HG03039 (cell line): ENCODE results near the gene EHBP1.

Experiments
- ATAC-seq: cut with Tn5 transposase; IDR thresholded peaks from one replicate; pipeline ENCODE4 v1.9.1; 2021; ENCODE audit warnings: mild to moderate bottlenecking, moderate library complexity; ENCODE audit not compliant: unreplicated experiment

EHBP1 gene

DNA sequence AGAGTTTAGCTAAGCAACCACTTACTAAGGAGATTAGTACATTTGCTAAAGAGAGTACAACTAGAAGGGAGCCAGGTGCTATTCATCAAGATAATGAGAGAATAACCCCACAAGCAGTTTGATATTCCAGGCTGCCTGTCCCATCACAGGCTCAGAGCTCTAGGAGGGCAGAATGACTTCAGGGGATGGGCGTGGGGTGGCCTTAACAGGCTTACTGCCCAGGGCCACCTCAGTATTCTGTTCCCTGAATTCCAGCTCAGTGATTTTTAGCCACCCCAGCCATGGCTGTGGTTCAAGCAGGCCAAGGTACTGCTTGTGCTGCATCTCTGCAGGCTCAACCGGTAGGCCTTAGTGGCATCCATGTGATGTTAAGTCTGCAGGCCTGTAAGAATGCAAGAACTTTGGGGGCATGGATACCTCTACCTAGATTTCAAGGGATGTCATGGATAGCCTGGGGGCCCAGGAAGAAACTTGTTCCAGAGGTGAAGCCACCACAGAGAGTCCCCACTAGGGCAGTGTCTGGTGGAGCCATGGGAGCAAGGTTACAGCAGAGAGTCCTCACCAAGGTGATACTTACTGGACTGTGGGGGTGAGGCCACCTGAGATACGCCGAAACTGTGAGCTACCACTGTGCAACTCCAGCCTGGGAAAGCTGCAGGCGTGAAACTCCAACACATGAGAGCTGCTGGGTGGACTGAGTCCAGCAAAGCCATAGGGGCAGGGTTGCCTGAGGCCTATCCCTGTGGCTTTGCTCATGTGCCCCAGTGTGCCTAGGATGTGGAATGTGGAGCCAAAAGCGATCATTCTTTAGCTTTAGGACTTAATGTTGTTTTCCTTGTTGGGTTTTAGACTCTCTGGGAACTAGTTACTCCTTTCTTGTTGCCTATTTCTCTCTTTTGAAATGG lies 107.7 kb downstream of the EHBP1 start:
- ATAC-seq: no peak

DNA sequence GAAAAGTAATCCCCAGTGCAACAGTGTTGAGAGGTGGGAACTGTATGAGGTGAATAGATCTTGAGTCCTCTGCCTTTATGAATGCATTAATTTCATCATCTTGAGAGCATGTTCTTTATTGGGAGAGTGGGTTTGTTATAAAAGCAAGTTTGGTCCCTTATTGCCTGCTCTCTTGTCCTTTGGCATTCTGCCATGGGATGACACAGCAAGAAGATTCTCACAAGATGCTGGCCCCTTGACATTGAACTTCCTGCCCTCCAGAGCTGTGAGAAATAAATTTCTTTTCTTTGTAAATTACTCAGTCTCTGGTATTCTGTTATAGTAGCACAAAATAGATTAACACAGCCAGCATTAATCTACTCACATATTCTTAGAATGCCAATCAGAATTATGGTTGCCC lies 108.6 kb downstream of the EHBP1 start:
- no peak for ATAC-seq

DNA sequence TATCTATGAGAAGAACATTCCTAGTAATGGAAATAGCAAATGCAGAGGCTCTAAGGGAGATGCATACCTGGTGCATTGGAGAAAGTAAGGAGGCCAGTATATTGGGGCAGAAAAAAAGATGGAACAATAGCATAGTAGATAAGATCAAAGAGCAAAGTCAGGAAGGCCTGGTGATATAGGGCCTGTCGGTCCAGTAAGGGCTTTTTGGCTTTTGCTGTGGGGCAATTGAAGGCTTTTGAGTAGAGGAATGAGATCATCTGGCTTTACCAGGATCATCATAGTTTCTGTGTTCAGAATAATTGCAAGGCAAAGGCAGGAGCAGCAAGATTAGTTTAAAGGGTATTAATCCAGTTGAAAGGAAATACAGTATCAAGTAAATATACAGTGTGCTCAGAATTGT lies 111.8 kb downstream of the EHBP1 start:
- ATAC-seq: no peak

DNA sequence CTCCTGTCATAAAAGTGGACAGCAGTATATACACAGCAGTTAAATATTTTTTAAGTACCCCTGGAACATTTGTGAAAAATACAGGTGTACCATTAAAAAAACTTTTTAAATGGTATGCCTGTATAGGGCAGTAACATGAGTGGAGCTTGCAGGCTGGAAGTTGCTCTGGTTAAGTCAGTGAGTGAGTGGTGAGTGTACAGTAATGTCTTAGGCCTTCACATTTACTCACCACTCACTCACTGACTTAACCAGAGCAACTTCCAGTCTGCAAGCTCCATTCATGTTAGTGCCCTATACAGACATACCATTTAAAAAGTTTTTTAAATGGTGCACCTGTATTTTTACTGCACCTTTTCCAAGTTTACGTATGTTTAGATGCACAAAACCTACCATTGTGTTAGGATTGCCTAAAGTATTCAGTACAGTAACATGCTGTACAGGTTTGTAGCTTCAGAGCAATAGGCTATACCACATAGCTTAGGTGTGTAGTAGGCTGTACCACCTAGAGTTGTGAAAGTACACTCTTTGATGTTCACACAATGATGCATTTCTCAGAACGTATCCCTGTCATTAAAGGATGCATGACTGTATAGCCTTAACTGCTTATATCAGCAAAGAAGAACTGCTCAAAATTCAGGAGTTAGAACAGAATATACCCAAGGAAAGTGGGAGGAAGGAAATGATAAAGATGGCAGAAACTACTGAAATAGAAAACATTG lies 112.6 kb downstream of the EHBP1 start:
- ATAC-seq: no peak

DNA sequence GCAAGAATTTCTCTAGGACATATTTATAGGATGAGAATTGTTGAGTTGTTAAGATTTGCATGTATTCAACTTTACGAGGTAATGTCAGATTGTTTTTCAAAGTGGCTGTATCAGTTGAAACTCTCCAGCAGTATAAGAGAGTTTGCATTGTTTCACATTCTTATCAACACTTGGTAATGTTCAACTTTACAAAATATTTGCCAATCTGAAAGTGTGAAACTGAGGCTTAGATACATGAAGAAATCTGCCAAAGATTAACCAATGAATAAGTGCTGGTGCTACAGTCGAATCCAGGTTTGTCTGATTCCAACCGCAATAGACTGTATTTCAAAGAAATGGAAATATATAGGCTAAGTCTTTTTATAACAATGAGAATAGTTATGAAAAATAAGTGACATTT lies 117.0 kb downstream of the EHBP1 start:
- ATAC-seq: no peak

DNA sequence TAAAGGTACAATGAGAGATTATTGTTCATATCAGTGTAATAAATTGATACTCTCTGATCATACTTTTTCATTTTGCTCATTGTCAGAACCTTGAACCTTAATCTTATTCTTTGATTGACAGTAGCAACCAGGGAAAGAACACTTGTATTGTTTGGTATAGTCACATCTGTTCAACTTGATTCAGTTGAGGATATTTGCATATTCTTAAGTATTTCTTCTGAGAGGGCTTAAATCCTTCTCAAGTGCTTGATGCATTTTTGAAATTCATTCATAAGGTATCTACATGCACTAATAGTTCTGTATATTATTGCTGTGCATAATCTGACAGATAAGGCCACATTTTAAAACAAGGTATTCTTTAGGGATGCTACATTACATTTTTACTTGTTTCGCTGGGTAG lies 118.9 kb downstream of the EHBP1 start:
- no peak for ATAC-seq

DNA sequence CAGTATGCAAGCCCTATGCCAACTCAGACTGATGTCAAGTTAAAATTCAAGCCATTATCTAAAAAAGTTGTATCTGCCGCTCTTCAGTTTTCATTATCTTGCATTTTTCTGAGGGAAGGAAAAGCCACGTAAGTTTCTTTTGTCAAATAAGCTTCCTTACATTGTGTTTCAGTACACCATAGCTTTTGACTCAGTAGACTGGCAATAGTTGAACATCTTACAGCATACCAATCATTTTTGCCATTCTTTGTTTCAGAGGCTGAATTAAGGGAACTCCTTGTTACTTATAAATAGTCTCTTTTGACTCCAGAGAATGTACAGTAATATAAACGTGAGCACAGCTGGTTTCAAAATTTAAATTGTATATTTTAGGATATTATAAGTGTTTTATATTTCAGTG lies 120.6 kb downstream of the EHBP1 start:
- no peak for ATAC-seq

DNA sequence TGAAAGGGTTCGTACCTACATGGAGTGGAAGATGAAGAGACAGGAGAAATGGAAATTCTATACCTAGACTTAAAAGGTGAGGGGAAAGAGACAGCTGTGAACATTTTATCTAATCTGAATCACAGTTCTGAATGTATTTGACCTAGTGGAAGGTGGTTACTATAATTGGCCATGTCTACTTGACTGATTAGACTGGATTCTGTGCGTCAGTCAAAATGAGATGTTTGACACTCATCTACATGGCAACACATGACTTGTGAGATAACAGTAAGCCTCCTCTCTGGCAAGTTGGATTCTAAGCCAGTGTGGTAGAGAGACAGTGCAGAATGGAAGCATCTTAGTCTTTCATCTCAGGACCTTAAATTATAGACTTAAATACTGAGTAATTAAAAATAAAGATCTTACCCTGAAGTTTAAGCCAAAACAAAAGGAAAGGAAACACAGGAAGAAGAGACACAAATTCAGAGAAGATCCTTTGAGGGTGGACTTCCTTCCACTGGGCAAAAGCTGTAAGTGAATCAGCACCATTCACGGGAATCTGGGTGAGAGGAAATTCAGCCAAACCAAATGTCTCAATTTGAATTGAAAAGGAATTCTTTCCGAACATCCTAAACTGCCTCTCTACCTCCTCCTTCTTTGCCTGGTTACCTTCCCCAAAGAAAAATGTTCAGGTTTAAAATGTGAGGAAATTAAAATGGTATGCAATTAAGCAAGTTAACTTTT lies 121.6 kb downstream of the EHBP1 start:
- ATAC-seq: no peak

DNA sequence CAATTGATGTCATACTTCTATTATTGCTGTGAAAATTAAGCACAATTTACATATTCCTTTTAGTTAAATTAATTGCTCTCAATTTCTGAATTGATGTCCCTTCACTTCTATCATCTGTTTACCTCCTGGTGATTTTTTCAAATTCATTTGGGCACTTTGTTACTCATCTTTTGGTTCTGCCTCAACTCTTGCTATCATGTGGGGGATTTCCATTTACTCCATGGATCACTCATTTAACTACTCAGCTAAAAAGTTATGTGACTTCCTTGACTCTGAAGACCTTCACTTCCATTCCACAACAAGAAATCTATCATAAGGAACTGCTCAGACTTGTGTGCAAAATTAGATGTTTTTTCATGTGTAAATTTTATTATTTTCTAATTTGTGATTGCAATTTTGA lies 126.2 kb downstream of the EHBP1 start:
- ATAC-seq: no peak

DNA sequence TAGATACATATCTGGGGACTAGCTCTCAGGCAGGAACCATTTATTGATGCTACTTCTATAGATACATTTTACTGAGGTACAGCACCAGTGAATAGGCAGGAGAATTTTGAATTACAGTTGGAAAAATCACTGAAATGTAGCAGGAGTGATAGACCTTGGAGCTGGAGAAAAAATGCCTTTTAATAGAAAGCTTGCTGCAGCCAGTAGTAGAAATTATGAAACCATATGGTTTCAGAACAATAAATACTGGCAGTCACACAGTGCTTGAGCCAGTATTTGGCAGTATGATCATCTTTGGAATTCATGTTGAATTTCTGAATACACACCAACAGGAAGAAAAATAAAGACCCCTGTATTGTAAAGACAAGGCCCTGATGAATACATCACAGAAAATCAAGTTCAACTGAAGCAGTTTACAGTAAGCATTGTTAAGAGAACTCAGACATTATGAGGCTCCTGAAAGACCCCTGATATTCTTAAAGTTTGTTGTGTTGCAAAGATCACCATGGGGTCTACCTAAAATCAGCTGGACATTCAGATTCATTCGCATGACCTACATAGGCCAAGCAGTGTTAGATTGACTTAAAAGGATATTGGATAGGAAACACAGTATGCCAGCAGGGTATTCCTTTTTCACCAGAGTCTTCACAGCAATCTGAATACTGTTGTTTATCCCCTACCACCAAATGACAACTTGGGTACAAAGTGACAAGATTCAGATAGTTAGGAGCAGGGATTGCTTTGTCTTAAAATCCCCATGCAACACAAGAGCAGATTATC lies 139.0 kb downstream of the EHBP1 start:
- no peak for ATAC-seq

DNA sequence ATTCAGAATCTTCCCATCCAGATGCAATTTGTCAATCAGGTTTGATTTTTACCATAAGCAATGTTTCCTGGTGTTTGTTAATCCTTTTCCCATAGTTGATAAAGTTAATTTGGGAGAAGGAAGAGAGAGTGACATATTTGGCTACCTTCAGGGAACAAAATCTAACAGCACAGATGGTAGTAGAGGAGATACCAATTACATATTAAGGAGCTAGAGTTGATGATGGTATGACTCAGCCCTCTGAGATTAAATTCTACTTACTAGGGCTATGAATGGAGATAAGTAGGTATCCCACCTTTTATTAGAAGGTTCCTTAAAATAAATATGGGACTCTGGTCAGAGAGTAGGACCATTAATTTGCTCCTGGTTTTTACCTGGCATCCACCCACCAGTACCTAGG lies 139.7 kb downstream of the EHBP1 start:
- no peak for ATAC-seq

DNA sequence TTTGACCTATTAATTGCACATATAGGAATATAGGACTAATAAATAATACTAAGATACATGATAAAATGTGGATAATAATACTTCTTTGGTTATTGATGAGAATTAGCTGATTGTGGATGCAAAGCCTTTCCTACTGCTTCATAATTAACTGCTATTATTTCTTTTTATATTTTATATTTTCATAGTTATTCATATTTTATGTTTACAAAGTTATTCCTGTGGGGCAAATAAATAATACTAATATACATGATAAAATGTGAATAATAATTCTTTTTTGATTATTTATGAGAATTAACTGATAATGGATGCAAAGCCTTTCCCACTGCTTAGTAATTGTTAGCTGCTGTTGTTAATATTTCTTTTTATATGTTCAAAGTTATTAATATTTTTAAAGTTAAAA lies 146.7 kb downstream of the EHBP1 start:
- ATAC-seq: no peak

DNA sequence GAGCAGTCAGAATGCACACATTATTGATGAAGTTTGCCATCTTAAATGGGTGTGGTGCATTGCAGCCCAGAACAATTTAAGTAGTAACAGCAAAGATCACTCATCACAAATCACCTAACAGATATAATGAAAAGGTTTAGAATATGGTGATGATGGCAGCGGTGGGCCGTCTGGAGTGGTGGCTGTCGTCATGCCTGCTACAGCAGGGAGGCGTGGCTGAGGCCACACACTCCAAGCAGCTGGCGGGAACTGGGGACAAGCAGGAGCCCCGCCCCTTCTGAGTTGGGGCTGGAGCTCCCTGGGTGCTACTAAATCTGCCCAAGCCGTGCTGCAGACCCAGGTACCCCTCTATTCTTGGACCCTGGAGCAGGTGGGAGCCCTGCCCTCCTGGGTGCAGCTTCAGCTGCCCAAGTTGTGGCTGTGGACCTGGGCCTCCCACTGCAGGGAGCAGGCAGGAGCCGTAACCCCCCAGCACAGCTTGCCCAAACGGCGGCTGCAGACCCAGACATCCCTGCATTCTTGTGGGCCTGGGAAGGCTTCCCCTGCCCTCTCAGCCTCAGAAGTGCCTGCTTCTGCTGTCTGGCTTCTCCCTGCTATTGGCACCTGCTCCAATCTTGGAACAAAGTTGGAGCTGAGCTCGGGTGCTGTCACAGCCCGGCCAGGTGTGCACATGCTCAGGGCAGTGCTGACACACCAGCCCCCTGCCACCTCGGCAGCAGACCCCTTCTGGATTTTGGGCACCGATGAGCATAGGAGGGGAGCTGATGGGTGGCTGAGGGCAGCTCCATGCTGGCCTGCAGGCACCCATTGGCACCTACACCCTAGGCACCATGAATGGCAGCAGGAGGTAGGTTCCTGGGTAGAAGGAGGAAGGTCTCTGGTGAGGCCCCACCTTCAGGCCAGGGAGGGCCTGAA lies 149.3 kb downstream of the EHBP1 start:
- no peak for ATAC-seq

DNA sequence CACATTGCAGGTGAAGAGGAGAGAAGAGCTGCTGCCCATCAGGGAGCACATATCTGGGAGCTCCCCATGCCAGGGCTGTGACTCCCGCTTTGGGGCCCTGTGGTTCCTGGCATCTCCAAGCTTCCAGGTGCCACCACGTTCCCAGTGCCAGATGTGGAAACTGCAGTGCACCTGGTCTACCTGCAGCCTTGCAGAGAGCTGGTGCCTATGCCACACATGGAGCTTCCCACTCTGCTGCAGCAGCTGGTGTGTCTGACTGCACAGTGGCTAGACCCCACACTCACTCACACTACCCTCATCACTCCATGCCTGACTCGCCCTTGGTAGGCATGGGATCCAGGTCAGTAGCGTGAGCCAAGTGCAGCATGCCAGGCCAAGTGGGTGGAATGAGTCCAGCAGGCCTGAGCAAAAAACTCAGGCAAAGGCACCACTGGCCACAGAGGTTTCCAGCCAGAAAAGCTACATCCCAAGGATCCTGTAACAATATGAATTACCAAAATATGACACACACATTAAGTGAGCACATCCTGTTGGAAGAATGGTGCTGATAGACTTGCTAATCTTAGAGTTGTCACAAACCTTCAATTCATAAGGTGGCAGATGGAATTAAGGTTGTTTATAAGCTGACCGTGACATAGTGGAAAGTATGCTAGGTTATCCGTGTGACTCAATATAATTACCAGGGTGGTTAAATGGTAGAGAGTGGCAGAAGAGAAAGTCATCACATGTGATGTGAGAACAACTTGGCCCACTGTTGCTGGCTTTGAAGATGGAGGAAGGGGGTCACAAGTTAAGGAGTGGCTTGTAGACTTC lies 150.9 kb downstream of the EHBP1 start:
- ATAC-seq: no peak

DNA sequence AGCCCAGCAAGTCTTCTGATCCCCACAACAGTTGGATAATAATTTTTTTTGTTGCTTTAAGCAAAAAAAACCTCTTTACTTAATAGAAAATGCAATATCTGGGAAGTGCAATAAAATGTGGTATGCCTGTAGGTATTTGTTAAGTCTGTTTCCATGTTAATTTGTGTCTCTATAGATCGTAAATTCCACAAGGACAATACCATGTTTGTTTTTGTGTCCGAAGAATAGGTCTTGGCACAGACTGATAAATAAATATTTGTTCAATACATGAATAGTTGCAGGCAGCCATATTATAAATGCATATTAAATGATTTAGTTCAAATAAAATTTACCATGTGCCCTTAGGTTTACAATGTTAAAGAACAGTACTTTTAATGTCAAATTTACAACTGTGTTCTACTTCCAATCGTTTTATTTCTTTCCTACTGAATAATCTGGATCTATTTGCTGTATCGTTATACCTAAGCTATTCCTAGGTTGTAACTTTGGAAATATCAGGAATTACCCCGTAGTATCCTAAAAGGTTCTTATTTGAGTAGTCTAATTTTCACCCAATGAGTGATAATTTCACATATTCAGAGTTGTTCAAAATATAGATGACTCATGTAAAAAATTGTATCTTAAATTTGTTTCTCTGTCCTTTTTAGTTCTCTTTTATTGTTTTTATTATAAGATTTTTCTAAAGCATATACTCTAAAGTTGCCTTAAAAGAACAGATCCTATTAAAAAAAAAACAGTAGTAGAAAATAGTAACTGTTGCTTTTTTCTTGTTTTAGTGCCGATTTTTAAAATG lies 151.8 kb downstream of the EHBP1 start:
- ATAC-seq: no peak

DNA sequence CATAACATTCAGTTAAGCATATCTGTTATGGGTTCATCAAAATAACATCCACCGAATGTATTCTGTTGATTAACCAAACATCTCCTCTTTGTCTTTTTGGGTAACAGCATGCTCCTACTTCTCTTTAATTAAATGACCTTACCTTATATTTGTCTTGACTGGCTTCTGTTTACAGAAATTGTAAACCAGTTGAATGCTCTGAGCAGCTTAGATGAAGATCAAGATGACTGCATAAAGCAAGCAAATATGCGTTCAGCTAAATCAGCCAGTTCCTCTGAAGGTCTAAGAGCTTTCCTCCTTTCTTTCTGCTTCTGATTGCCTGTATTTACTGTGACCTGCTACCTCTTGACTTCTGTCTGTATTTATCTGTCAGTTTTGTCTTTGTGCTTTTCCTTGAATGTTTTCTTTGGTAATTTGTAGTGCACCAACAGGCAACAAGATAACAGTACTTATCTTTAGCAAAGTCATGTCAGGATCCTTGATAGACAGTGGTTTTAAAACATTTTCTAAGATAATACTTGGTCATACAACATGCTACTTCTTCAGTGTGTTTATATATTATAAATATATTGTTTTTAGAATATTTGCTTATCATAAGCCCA lies 152.8 kb downstream of the EHBP1 start:
- no peak for ATAC-seq

DNA sequence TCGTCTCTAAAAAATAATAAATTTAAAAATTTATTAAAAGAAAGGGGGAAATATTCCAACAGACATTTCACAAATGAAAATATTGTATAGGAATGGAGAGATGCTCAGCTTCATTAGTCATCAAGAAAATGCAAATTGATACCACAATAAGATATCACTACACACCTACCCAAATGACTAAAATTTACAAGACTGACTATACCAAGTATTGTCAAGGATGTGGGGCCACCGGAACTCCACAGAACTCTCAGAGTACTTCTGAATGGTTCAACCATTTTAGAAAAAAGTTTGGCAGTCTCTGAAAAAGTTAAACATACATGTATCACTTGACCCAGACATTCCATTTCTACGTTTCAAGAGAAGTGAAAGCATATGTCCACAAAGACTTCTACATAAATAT lies 163.4 kb downstream of the EHBP1 start:
- no peak for ATAC-seq

DNA sequence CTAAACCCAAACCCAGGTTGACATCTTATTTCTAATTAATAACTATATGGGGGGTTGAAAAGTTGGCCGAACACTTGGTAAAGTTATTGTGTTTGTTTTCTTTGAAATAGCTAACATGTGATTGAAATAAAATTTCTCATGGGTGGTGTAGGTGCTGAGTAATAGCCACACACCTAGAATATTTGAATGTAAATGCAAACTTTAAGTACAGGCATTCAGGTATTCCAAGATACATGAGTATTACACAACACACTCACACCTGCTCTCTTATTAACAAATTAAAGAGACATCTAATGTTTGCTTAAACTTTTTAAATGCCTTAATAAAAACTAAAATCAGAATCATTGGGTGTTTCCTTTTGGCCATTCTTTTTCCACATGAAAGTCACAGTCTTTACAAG lies 165.5 kb downstream of the EHBP1 start:
- no peak for ATAC-seq
